K562 (cell line): ENCODE data around the gene SLC9A7. TPM values are rescaled to one million over a fixed set of nuclear protein-coding genes. Genes with fewer than 3 reads are reported as not detected.

ENCODE experiments used
- ATAC-seq: fragments of 200-7000 bp; cut with Tn5 transposase; 3 replicates; pipeline ENCODE4 v1.9.1; 2020; ENCODE audit warnings: moderate library complexity
- BruUV-seq: library from RNA; stranded (reverse); fragments of 400-500 nt; replicated peaks from 2 replicates; lab custom pipeline; 2021; lab: Mats Ljungman, UMichigan
- CTCF ChIA-PET: fragments of 300-600 bp; formaldehyde crosslinking; extraction: SDS; loops from one replicate; lab custom pipeline; 2021; ENCODE audit warnings: low intra/inter-chr PET ratio; lab: Yijun Ruan, JAX
- POLR2A ChIA-PET: fragments of 300-600, 350-650 bp; sonication (Branson Sonifier 250); formaldehyde crosslinking; extraction: SDS; loops from one replicate; lab custom pipeline; 2021; ENCODE audit warnings: antibody characterized with exemption, inconsistent platforms; lab: Yijun Ruan, JAX
- DNase-seq, 4 experiments: peaks; one replicate each; pipeline versions ENCODE4 v3.0.0 to v3.0.0-alpha.2; 2011 to 2018; ENCODE audit warnings: low spot score in 3 of 4, mixed read lengths in 3 of 4; ENCODE audit errors: extremely low read depth in 1 of 4
- FAIRE-seq: peaks from 2 replicates; lab custom pipeline; 2011; peaks lifted over from hg19 to GRCh38; lab: Jason Lieb, UNC
- H2AFZ ChIP-seq: 2 replicates; pipeline ENCODE4 v1.6.0; 2011; ENCODE audit warnings: low read depth, low read length, control low read depth, inconsistent platforms
- H3K27ac ChIP-seq: fragments of 200-600 bp; 3 replicates; pipeline ENCODE4 v1.8.0; 2011; ENCODE audit warnings: low read depth, mild to moderate bottlenecking, control low read depth, inconsistent platforms, low read length, moderate library complexity, mixed read lengths; ENCODE audit errors: extremely low read depth
- H3K27me3 ChIP-seq, 2 experiments: fragments of 300-600 bp in 1 of 2; 2 replicates in 1 of 2; 3 replicates in 1 of 2; pipeline versions ENCODE4 v1.6.0 to v1.8.0; 2011; ENCODE audit warnings: inconsistent platforms in 2 of 2, low read length in 2 of 2, mild to moderate bottlenecking in 1 of 2, mixed read lengths in 1 of 2, moderate library complexity in 1 of 2; ENCODE audit not compliant: control insufficient read depth in 2 of 2, insufficient read depth in 2 of 2
- H3K36me3 ChIP-seq: fragments of 300-600 bp; 3 replicates; pipeline ENCODE4 v1.8.0; 2011; ENCODE audit warnings: mild to moderate bottlenecking, low read length, inconsistent platforms; ENCODE audit not compliant: control insufficient read depth, insufficient read depth
- H3K4me1 ChIP-seq, 2 experiments: fragments of 200-600 bp in 1 of 2; replicated peaks in 1 of 2; 2 replicates in 1 of 2; 3 replicates in 1 of 2; pipeline versions ENCODE4 v1.5.1 to v1.8.0; 2011; ENCODE audit warnings: inconsistent platforms in 2 of 2, low read length in 2 of 2, mild to moderate bottlenecking in 1 of 2, mixed read lengths in 1 of 2, moderate library complexity in 1 of 2; ENCODE audit not compliant: control insufficient read depth in 2 of 2, insufficient read depth in 2 of 2
- H3K4me2 ChIP-seq: 2 replicates; pipeline ENCODE4 v1.6.1; 2011; ENCODE audit warnings: low read length, control low read depth, inconsistent platforms, mixed read lengths; ENCODE audit not compliant: insufficient read depth
- H3K4me3 ChIP-seq: fragments of 200-600 bp; sonication (generic), shearing (Covaris generic); 2 replicates; pipeline ENCODE4 v1.5.1; 2016; ENCODE audit warnings: control low read depth, inconsistent platforms
- H3K79me2 ChIP-seq: fragments of 200-600 bp; 3 replicates; pipeline ENCODE4 v1.8.0; 2011; ENCODE audit warnings: low read length, inconsistent platforms; ENCODE audit not compliant: control insufficient read depth, insufficient read depth
- H3K9ac ChIP-seq, 2 experiments: 2 replicates each; pipeline versions ENCODE4 v1.6.0 to v1.6.1; 2011; ENCODE audit warnings: low read depth in 2 of 2, low read length in 2 of 2, control low read depth in 1 of 2, inconsistent platforms in 1 of 2, mild to moderate bottlenecking in 1 of 2, mixed read lengths in 1 of 2; ENCODE audit not compliant: insufficient read depth in 1 of 2
- H3K9me1 ChIP-seq: one replicate; pipeline ENCODE4 v1.6.0; 2011; ENCODE audit warnings: inconsistent platforms, mild to moderate bottlenecking, low read length, moderate library complexity; ENCODE audit not compliant: control insufficient read depth, insufficient read depth
- H3K9me3 ChIP-seq: replicated peaks from 2 replicates; pipeline ENCODE4 v1.5.1; 2011; ENCODE audit warnings: low read depth, low read length, inconsistent platforms; ENCODE audit not compliant: control insufficient read depth, insufficient read depth
- H4K20me1 ChIP-seq: replicated peaks from 2 replicates; pipeline ENCODE4 v1.6.1; 2011; ENCODE audit warnings: low read length, inconsistent platforms, mixed read lengths; ENCODE audit not compliant: control insufficient read depth, insufficient read depth
- BRCA1 ChIP-seq, 2 experiments: fragments of 450-650 bp in 1 of 2; sonication (generic) in 1 of 2; formaldehyde crosslinking in 1 of 2; IDR thresholded peaks; 2 replicates each; pipeline versions ENCODE4 v1.5.0 to v1.6.1; 2017 to 2020; ENCODE audit warnings: mild to moderate bottlenecking in 1 of 2, missing genetic modification reagents in 1 of 2
- CEBPB ChIP-seq: fragments of 450-650 bp; IDR thresholded peaks from 2 replicates; pipeline ENCODE4 v1.6.1; 2016; ENCODE audit warnings: missing genetic modification characterization, missing compliant biosample characterization
- E2F3 ChIP-seq: fragments of 250-450 bp; sonication (Bioruptor Pico); IDR thresholded peaks from 2 replicates; pipeline ENCODE4 v1.4.0; 2020; ENCODE audit warnings: mild to moderate bottlenecking
- RFX1 ChIP-seq: fragments of 450-650 bp; IDR thresholded peaks from 2 replicates; pipeline ENCODE4 v1.6.1; 2016; ENCODE audit warnings: mild to moderate bottlenecking, moderate library complexity
- ZNF165 ChIP-seq: fragments of 250-450 bp; sonication (Bioruptor Pico); IDR thresholded peaks from 2 replicates; pipeline ENCODE4 v1.4.0; 2020; ENCODE audit warnings: borderline replicate concordance
- ZNF408 ChIP-seq: fragments of 250-450 bp; sonication (Bioruptor Pico); IDR thresholded peaks from 2 replicates; pipeline ENCODE4 v1.4.0; 2020; ENCODE audit warnings: low read depth, mild to moderate bottlenecking, moderate library complexity
- ZNF764 ChIP-seq: fragments of 250-450 bp; sonication (Bioruptor Pico); IDR thresholded peaks from 2 replicates; pipeline ENCODE4 v1.4.0; 2020; ENCODE audit warnings: low read depth, mild to moderate bottlenecking, moderate library complexity
- ZSCAN29 ChIP-seq: fragments of 450-650 bp; IDR thresholded peaks from 2 replicates; pipeline ENCODE4 v1.6.1; 2017
- WGBS: fragments of 100-300 bp; shearing (Covaris generic); methylation state at CpG from one replicate; pipeline ENCODE4 v1.1.6; 2016; ENCODE audit warnings: low coverage, mixed read lengths; ENCODE audit not compliant: insufficient coverage; ENCODE audit errors: missing lambda C conversion rate; 5-methylcytosine and 5-hydroxymethylcytosine counted together
- in situ Hi-C: fragments of 300-500 bp; cut with MboI; formaldehyde crosslinking; loops from 4 replicates; pipeline ENCODE4 v1.15.0; 2018; ENCODE audit warnings: inconsistent platforms, mixed read lengths
- intact Hi-C: fragments of 100-400 bp; cut with micrococcal nuclease; formaldehyde crosslinking; loops from 2 replicates; pipeline ENCODE4 v1.14.2; 2022
- polyA plus RNA-seq, 8 experiments: library from polyadenylated mRNA; depleted of rRNA in 4 of 8; stranded (reverse) in 5 of 8; unstranded in 3 of 8; fragments of >200 nt; fragmentation: Nextera tagmentation in 2 of 8; fragmentation: Illumina TruSeq in 1 of 8; extraction: Ambion mirVana in 2 of 8; extraction: Trizol in 1 of 8; gene quantifications; 2 replicates each; pipeline versions ENCODE4 v1.2.1 to v1.2.3, GENCODE V29; 2011 to 2014; ENCODE audit warnings: inconsistent platforms in 1 of 8, missing spikeins in 1 of 8
- total RNA-seq, 7 experiments: library from RNA; depleted of rRNA in 6 of 7; stranded (reverse); fragments of >200 nt in 6 of 7; fragmentation: Illumina TruSeq in 2 of 7; extraction: Trizol in 2 of 7; gene quantifications; 2 replicates each; pipeline versions ENCODE4 v1.2.1 to v1.2.3, GENCODE V29; 2011 to 2021; ENCODE audit warnings: low replicate concordance in 1 of 7
- TF ChIP-seq, protein P1 (sequence below), 2 experiments: fragments of 150-350 bp in 1 of 2; IDR thresholded peaks; 2 replicates each; pipeline ENCODE4 v1.6.1; 2012 to 2016; ENCODE audit warnings: low read depth in 2 of 2, low read length in 2 of 2, mild to moderate bottlenecking in 1 of 2, moderate library complexity in 1 of 2
- TF ChIP-seq, protein P2 (sequence below), 2 experiments: fragments of 450-650 bp in 1 of 2; IDR thresholded peaks; 2 replicates each; pipeline ENCODE4 v1.6.1; 2011 to 2017; ENCODE audit warnings: low read depth in 2 of 2, antibody characterized with exemption in 1 of 2, borderline replicate concordance in 1 of 2, low read length in 1 of 2, mild to moderate bottlenecking in 1 of 2, mixed read lengths in 1 of 2; ENCODE audit not compliant: control insufficient read depth in 1 of 2

The SLC9A7 gene
- total and polyA plus RNA-seq, 9 of the 15 experiments (the other 6 are each of a cell fraction or from before 2014, with no cell fraction given): 0.04 to 0.13 (median 0.09) TPM; not detected in 5

DNA sequence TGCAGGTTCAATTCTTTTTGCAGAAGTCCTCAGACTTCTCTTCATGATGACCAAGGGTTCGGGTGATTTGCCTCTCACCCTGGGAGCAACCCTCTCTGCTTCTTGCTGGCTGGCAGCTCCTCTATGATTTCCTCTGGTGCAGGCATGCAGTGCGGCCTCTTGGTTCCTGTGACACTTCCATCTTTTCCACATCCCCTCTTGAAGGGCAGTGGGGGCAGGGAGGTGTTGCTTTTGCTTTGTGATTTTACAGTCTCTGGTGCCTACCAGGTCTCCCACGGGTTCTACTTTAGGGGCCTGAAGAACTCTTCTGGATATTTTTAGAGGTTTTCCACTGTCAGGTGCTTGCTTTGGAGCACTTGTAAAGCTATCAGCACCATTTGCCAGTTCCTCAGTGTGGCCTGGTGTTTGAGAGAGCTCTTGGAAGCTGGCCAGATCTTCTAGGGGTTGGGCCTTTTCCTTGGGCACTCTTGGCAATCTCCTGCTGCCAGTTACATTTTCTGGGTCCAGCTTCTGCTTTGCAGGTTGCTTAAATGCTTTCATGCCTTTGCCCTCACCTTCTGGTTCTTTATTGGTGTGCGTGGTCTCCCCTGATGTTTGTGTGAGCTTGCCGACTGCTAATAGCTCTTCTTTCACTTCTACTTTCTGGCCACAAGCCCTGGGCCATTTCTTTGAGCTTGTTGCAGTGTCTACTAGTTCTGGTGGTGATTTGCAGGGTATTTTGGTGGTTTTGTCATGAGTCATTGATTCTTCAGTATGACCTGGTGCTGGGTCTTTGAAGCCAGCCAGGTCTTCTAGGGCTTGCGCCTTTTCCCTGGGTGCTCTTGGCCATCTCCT, 196.9 kb downstream of the SLC9A7 start:
- no peaks in the 10 kb centered on the region for H3K9me3 ChIP-seq
- no peak overlapping the region for H3K27ac ChIP-seq
- H3K36me3 ChIP-seq: no peaks in the 10 kb centered on the region
- FAIRE-seq: no peak
- in situ Hi-C loops: no loop called here
- H3K9me1 ChIP-seq: no peaks in the 10 kb centered on the region
- H3K9ac ChIP-seq: no peak overlapping the region
- H3K4me1 ChIP-seq: no peaks in the 10 kb centered on the region
- no peaks in the 10 kb centered on the region for H4K20me1 ChIP-seq
- intact Hi-C loops: no loop called here
- no peak for DNase-seq
- ATAC-seq: no peak
- WGBS: 0% methylated on average over 2 of the region's 6 CpGs
- no peak overlapping the region for H2AFZ ChIP-seq
- H3K4me3 ChIP-seq: no peak overlapping the region
- ChIA-PET POLR2A (no interaction called here), CTCF (no interaction called here)
- TF ChIP-seq ZNF408 (CRISPR knock-in tag) (no peak), RFX1 (no peak), CEBPB (tag) (no peak), ZNF165 (CRISPR knock-in tag) (no peak), ZSCAN29 (no peak), ZNF764 (CRISPR knock-in tag) (no peak), BRCA1 (IDR thresholded peaks at IDR 0.05) (no peak), BRCA1 (CRISPR knock-in tag; IDR thresholded peaks at IDR 0.05) (no peak), E2F3 (no peak)
- TF ChIP-seq, protein P1, sequence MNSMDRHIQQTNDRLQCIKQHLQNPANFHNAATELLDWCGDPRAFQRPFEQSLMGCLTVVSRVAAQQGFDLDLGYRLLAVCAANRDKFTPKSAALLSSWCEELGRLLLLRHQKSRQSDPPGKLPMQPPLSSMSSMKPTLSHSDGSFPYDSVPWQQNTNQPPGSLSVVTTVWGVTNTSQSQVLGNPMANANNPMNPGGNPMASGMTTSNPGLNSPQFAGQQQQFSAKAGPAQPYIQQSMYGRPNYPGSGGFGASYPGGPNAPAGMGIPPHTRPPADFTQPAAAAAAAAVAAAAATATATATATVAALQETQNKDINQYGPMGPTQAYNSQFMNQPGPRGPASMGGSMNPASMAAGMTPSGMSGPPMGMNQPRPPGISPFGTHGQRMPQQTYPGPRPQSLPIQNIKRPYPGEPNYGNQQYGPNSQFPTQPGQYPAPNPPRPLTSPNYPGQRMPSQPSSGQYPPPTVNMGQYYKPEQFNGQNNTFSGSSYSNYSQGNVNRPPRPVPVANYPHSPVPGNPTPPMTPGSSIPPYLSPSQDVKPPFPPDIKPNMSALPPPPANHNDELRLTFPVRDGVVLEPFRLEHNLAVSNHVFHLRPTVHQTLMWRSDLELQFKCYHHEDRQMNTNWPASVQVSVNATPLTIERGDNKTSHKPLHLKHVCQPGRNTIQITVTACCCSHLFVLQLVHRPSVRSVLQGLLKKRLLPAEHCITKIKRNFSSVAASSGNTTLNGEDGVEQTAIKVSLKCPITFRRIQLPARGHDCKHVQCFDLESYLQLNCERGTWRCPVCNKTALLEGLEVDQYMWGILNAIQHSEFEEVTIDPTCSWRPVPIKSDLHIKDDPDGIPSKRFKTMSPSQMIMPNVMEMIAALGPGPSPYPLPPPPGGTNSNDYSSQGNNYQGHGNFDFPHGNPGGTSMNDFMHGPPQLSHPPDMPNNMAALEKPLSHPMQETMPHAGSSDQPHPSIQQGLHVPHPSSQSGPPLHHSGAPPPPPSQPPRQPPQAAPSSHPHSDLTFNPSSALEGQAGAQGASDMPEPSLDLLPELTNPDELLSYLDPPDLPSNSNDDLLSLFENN (IDR thresholded peaks at IDR 0.05; ENCODE audit: low read depth in 2 of 2, low read length in 2 of 2): no peak
- TF ChIP-seq, protein P2, sequence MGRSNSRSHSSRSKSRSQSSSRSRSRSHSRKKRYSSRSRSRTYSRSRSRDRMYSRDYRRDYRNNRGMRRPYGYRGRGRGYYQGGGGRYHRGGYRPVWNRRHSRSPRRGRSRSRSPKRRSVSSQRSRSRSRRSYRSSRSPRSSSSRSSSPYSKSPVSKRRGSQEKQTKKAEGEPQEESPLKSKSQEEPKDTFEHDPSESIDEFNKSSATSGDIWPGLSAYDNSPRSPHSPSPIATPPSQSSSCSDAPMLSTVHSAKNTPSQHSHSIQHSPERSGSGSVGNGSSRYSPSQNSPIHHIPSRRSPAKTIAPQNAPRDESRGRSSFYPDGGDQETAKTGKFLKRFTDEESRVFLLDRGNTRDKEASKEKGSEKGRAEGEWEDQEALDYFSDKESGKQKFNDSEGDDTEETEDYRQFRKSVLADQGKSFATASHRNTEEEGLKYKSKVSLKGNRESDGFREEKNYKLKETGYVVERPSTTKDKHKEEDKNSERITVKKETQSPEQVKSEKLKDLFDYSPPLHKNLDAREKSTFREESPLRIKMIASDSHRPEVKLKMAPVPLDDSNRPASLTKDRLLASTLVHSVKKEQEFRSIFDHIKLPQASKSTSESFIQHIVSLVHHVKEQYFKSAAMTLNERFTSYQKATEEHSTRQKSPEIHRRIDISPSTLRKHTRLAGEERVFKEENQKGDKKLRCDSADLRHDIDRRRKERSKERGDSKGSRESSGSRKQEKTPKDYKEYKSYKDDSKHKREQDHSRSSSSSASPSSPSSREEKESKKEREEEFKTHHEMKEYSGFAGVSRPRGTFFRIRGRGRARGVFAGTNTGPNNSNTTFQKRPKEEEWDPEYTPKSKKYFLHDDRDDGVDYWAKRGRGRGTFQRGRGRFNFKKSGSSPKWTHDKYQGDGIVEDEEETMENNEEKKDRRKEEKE (IDR thresholded peaks at IDR 0.05; ENCODE audit: borderline replicate concordance in 1 of 2, control insufficient read depth in 1 of 2, low read depth in 2 of 2, low read length in 1 of 2): no peak
- no peaks in the 10 kb centered on the region for H3K79me2 ChIP-seq
- BruUV-seq: no TSS peak
- H3K27me3 ChIP-seq: no peaks in the 10 kb centered on the region
- H3K4me2 ChIP-seq: no peak overlapping the region
